HCT116 (cell line): ENCODE data around the gene LACTB. TPM values are rescaled to one million over a fixed set of nuclear protein-coding genes. Genes with fewer than 3 reads are reported as not detected.

Experiments
- ATAC-seq: fragments of 200-7000 bp; cut with Tn5 transposase; 2 replicates; pipeline ENCODE4 v1.9.1; 2020; ENCODE audit warnings: mild to moderate bottlenecking, moderate library complexity
- BruUV-seq: library from RNA; stranded (reverse); fragments of 400-500 nt; replicated peaks from 2 replicates; lab custom pipeline; 2021; lab: Mats Ljungman, UMichigan
- CTCF ChIA-PET: fragments of 300-600 bp; sonication (Branson Sonifier 250); formaldehyde crosslinking; loops from one replicate; lab custom pipeline; 2021; ENCODE audit warnings: antibody characterized with exemption; lab: Charles Lee
- POLR2A ChIA-PET: fragments of 300-600, 350-600 bp; sonication (Branson Sonifier 250); formaldehyde crosslinking; loops from one replicate; lab custom pipeline; 2021; ENCODE audit warnings: antibody characterized with exemption; lab: Charles Lee
- RAD21 ChIA-PET, 2 experiments: fragments of 300-600 bp; sonication (Branson Sonifier 250); formaldehyde crosslinking; loops; one replicate each; lab custom pipeline; 2023; ENCODE audit warnings: low total read pairs in 2 of 2; ENCODE audit not compliant: uncharacterized antibody in 2 of 2, unreplicated experiment in 2 of 2, low non-redundant PET in 1 of 2; lab: Charles Lee
- DNase-seq: peaks from one replicate; pipeline ENCODE4 v3.0.0-alpha.2; 2010; ENCODE audit warnings: low read depth, low spot score
- H2AFZ ChIP-seq: fragments of 200-600 bp; shearing (Covaris generic), sonication (generic); 2 replicates; pipeline ENCODE4 v1.6.1; 2017; ENCODE audit warnings: low read depth, mixed run types, mixed read lengths, antibody characterized with exemption, low read length; ENCODE audit not compliant: poor library complexity, severe bottlenecking
- H3K27ac ChIP-seq: 2 replicates; pipeline ENCODE4 v1.5.1; 2012; ENCODE audit warnings: low read depth, low read length
- H3K27me3 ChIP-seq: fragments of 200-600 bp; sonication (generic); 2 replicates; pipeline ENCODE4 v1.6.1; 2016; ENCODE audit warnings: mixed run types, low read length, mixed read lengths; ENCODE audit not compliant: insufficient read depth
- H3K36me3 ChIP-seq, 2 experiments: fragments of 200-500 bp in 1 of 2; fragments of 200-600 bp in 1 of 2; sonication (Bioruptor generic) in 1 of 2; sonication (generic) in 1 of 2; 2 replicates each; pipeline versions ENCODE4 v1.5.1 to v1.6.1; 2014 to 2016; ENCODE audit warnings: low read length in 2 of 2, inconsistent platforms in 1 of 2, mixed read lengths in 1 of 2, mixed run types in 1 of 2; ENCODE audit not compliant: insufficient read depth in 2 of 2, control insufficient read depth in 1 of 2
- H3K4me1 ChIP-seq, 2 experiments: fragments of 200-600 bp in 1 of 2; sonication (generic) in 1 of 2; 2 replicates each; pipeline versions ENCODE4 v1.5.1 to v1.6.1; 2012 to 2017; ENCODE audit warnings: low read length in 2 of 2, inconsistent platforms in 1 of 2, mild to moderate bottlenecking in 1 of 2, mixed read lengths in 1 of 2, mixed run types in 1 of 2, moderate library complexity in 1 of 2; ENCODE audit not compliant: insufficient read depth in 2 of 2, control insufficient read depth in 1 of 2
- H3K4me2 ChIP-seq: fragments of 200-600 bp; sonication (generic); 2 replicates; pipeline ENCODE4 v1.6.1; 2017; ENCODE audit warnings: mixed run types, low read length, mixed read lengths
- H3K4me3 ChIP-seq, 2 experiments: fragments of 200-600 bp in 1 of 2; sonication (generic) in 1 of 2; replicated peaks in 1 of 2; 2 replicates each; pipeline ENCODE4 v1.5.1; 2011 to 2016; ENCODE audit warnings: low read length in 2 of 2, control low read depth in 1 of 2, low read depth in 1 of 2, mild to moderate bottlenecking in 1 of 2, mixed read lengths in 1 of 2, mixed run types in 1 of 2
- H3K79me2 ChIP-seq: fragments of 200-600 bp; sonication (generic); 2 replicates; pipeline ENCODE4 v1.6.1; 2017; ENCODE audit warnings: mild to moderate bottlenecking, mixed run types, low read length, moderate library complexity, mixed read lengths; ENCODE audit not compliant: insufficient read depth
- H3K9ac ChIP-seq: fragments of 200-600 bp; sonication (generic); 2 replicates; pipeline ENCODE4 v1.6.1; 2016; ENCODE audit warnings: low read length, mixed read lengths
- H3K9me2 ChIP-seq: fragments of 200-600 bp; sonication (generic), shearing (Covaris generic); 2 replicates; pipeline ENCODE4 v1.6.1; 2017; ENCODE audit warnings: mixed run types, mild to moderate bottlenecking, moderate library complexity; ENCODE audit not compliant: insufficient read depth
- H3K9me3 ChIP-seq, 2 experiments: fragments of 200-500 bp in 1 of 2; fragments of 200-600 bp in 1 of 2; sonication (Bioruptor generic) in 1 of 2; sonication (generic) in 1 of 2; 2 replicates each; pipeline ENCODE4 v1.6.1; 2014 to 2017; ENCODE audit warnings: low read length in 2 of 2, mixed read lengths in 2 of 2, inconsistent platforms in 1 of 2, low read depth in 1 of 2, mild to moderate bottlenecking in 1 of 2, mixed run types in 1 of 2, moderate library complexity in 1 of 2; ENCODE audit not compliant: control insufficient read depth in 1 of 2, insufficient read depth in 1 of 2
- H4K20me1 ChIP-seq: fragments of 200-600 bp; sonication (generic), shearing (Covaris generic); 2 replicates; pipeline ENCODE4 v1.6.1; 2017; ENCODE audit warnings: mixed run types, mild to moderate bottlenecking, moderate library complexity; ENCODE audit not compliant: insufficient read depth
- CBX3 ChIP-seq: IDR thresholded peaks from 2 replicates; pipeline ENCODE4 v1.6.1; 2012; ENCODE audit warnings: low read depth
- CEBPB ChIP-seq: IDR thresholded peaks from 2 replicates; pipeline ENCODE4 v1.6.1; 2012; ENCODE audit warnings: low read depth
- ELF1 ChIP-seq: IDR thresholded peaks from 2 replicates; pipeline ENCODE4 v1.6.1; 2012; ENCODE audit warnings: low read depth, borderline replicate concordance
- EZH2 ChIP-seq: fragments of 200-600 bp; sonication (generic); IDR thresholded peaks from 2 replicates; pipeline ENCODE4 v1.6.1; 2017; ENCODE audit warnings: antibody characterized with exemption, mixed run types
- POLR2A ChIP-seq: IDR thresholded peaks from 2 replicates; pipeline ENCODE4 v1.7.0; 2011; ENCODE audit warnings: borderline replicate concordance; ENCODE audit not compliant: insufficient read depth, insufficient read length; ENCODE audit errors: extremely low read depth
- POLR2AphosphoS5 ChIP-seq: IDR thresholded peaks from 2 replicates; pipeline ENCODE4 v1.6.1; 2011; ENCODE audit warnings: mild to moderate bottlenecking, low read depth, low read length, moderate library complexity
- RAD21 ChIP-seq: IDR thresholded peaks from 2 replicates; pipeline ENCODE4 v1.6.1; 2012; ENCODE audit warnings: low read depth, mild to moderate bottlenecking
- SIN3A ChIP-seq: IDR thresholded peaks from 2 replicates; pipeline ENCODE4 v1.6.1; 2012; ENCODE audit warnings: low read depth
- SP1 ChIP-seq: IDR thresholded peaks from 2 replicates; pipeline ENCODE4 v1.6.1; 2012; ENCODE audit warnings: low read depth
- SRF ChIP-seq: IDR thresholded peaks from 2 replicates; pipeline ENCODE4 v1.6.1; 2012; ENCODE audit warnings: low read depth
- YY1 ChIP-seq: IDR thresholded peaks from 2 replicates; pipeline ENCODE4 v1.6.1; 2011; ENCODE audit warnings: low read length, low read depth, moderate library complexity, mild to moderate bottlenecking; ENCODE audit not compliant: insufficient replicate concordance; ENCODE audit errors: extremely low read depth
- ZNF274 ChIP-seq: fragments of 200-500 bp; sonication (Bioruptor generic); IDR thresholded peaks from 2 replicates; pipeline ENCODE4 v1.6.1; 2014; ENCODE audit warnings: mild to moderate bottlenecking, low read depth, low read length, inconsistent platforms
- intact Hi-C: fragments of 100-400 bp; cut with micrococcal nuclease; formaldehyde crosslinking; loops from 2 replicates; pipeline ENCODE4 v1.10.0; 2022
- total RNA-seq: library from RNA; stranded (reverse); gene quantifications from one replicate; pipeline ENCODE4 v1.2.1, GENCODE V29; 2021; ENCODE audit not compliant: unreplicated experiment
- TF ChIP-seq, protein P1 (sequence below): IDR thresholded peaks from 2 replicates; pipeline ENCODE4 v1.6.1; 2012
- TF ChIP-seq, protein P2 (sequence below), 3 experiments: fragments of 200-600 bp in 1 of 3; sonication (generic) in 1 of 3; IDR thresholded peaks in 2 of 3; conservative IDR thresholded peaks in 1 of 3; 2 replicates each; pipeline ENCODE4 v1.5.1; 2012 to 2017; ENCODE audit warnings: low read depth in 2 of 3, low read length in 2 of 3, antibody characterized with exemption in 1 of 3, borderline replicate concordance in 1 of 3, control low read depth in 1 of 3, mild to moderate bottlenecking in 1 of 3, mixed read lengths in 1 of 3, mixed run types in 1 of 3, moderate library complexity in 1 of 3; ENCODE audit not compliant: insufficient read depth in 1 of 3
- TF ChIP-seq, protein P3 (sequence below): IDR thresholded peaks from 2 replicates; pipeline ENCODE4 v1.6.1; 2011; ENCODE audit warnings: mild to moderate bottlenecking, low read length, moderate library complexity; ENCODE audit not compliant: insufficient replicate concordance; ENCODE audit errors: extremely low read depth
- TF ChIP-seq, protein P4 (sequence below): IDR thresholded peaks from 2 replicates; pipeline ENCODE4 v1.6.1; 2012
- TF ChIP-seq, protein P5 (sequence below): IDR thresholded peaks from 2 replicates; pipeline ENCODE4 v1.6.1; 2012; ENCODE audit warnings: low read depth

LACTB gene
- total RNA-seq, 1 experiment from 2014 or later = 7.6 TPM

DNA sequence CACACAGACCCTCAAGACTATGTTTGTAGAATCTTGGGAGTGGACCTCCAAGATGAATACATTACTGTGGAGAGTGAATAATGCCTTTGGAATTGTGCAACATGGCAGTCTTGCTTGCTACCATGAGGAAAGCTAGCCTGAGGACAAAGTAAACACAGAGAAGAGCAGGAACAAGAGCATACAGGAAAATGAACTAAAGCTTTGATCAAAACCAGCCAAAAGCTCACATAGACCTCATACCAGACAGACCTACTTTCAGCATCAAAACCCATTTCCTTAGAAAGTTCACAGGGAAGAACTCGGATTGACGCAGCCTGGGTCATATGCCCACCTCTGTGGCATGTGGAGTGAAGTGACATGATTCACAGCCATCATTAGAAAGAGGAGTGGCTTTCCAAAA, 64.4 kb downstream of the LACTB start:
- Histone ChIP-seq H3K9me2 (no peaks in the 10 kb centered on the region), H3K9me3 (no peaks in the 10 kb centered on the region), H4K20me1 (no peaks in the 10 kb centered on the region), H3K36me3 (no peaks in the 10 kb centered on the region), H2AFZ (no peak overlapping the region), H3K27ac (no peak overlapping the region), H3K4me1 (peaks cover 4 to 16% of the 10 kb centered on the region in 2 experiments; a peak in 3 of 4 replicates), H3K27me3 (no peaks in the 10 kb centered on the region), H3K4me2 (no peak overlapping the region), H3K9ac (no peak overlapping the region), H3K4me3 (no peak overlapping the region), H3K79me2 (no peaks in the 10 kb centered on the region)
- intact Hi-C loops = no loop called here
- ChIA-PET RAD21 (no interaction called here), POLR2A (interaction anchor here (1.7 kb wide), 1 partner anchor 11 kb away, joined by 4 read pairs; no protein-coding TSS in a partner anchor), CTCF (no interaction called here)
- TF ChIP-seq SP1 (no peak), EZH2 (no peak), POLR2AphosphoS5 (no peak), ELF1 (no peak), POLR2A (no peak), ZNF274 (no peak), YY1 (no peak), SRF (no peak), RAD21 (no peak), CEBPB (no peak), CBX3 (no peak), SIN3A (no peak)
- TF ChIP-seq, protein P1, sequence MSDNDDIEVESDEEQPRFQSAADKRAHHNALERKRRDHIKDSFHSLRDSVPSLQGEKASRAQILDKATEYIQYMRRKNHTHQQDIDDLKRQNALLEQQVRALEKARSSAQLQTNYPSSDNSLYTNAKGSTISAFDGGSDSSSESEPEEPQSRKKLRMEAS = no peak
- TF ChIP-seq, protein P2, sequence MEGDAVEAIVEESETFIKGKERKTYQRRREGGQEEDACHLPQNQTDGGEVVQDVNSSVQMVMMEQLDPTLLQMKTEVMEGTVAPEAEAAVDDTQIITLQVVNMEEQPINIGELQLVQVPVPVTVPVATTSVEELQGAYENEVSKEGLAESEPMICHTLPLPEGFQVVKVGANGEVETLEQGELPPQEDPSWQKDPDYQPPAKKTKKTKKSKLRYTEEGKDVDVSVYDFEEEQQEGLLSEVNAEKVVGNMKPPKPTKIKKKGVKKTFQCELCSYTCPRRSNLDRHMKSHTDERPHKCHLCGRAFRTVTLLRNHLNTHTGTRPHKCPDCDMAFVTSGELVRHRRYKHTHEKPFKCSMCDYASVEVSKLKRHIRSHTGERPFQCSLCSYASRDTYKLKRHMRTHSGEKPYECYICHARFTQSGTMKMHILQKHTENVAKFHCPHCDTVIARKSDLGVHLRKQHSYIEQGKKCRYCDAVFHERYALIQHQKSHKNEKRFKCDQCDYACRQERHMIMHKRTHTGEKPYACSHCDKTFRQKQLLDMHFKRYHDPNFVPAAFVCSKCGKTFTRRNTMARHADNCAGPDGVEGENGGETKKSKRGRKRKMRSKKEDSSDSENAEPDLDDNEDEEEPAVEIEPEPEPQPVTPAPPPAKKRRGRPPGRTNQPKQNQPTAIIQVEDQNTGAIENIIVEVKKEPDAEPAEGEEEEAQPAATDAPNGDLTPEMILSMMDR (IDR thresholded peaks at IDR 0.05 in 2 of 3, conservative IDR thresholded peaks at IDR 0.05 in 1 of 3; ENCODE audit: borderline replicate concordance in 1 of 3, insufficient read depth in 1 of 3, low read depth in 2 of 3, low read length in 2 of 3) = no peak
- TF ChIP-seq, protein P3, sequence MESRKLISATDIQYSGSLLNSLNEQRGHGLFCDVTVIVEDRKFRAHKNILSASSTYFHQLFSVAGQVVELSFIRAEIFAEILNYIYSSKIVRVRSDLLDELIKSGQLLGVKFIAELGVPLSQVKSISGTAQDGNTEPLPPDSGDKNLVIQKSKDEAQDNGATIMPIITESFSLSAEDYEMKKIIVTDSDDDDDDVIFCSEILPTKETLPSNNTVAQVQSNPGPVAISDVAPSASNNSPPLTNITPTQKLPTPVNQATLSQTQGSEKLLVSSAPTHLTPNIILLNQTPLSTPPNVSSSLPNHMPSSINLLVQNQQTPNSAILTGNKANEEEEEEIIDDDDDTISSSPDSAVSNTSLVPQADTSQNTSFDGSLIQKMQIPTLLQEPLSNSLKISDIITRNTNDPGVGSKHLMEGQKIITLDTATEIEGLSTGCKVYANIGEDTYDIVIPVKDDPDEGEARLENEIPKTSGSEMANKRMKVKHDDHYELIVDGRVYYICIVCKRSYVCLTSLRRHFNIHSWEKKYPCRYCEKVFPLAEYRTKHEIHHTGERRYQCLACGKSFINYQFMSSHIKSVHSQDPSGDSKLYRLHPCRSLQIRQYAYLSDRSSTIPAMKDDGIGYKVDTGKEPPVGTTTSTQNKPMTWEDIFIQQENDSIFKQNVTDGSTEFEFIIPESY = no peak
- TF ChIP-seq, protein P4, sequence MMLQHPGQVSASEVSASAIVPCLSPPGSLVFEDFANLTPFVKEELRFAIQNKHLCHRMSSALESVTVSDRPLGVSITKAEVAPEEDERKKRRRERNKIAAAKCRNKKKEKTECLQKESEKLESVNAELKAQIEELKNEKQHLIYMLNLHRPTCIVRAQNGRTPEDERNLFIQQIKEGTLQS = no peak
- TF ChIP-seq, protein P5, sequence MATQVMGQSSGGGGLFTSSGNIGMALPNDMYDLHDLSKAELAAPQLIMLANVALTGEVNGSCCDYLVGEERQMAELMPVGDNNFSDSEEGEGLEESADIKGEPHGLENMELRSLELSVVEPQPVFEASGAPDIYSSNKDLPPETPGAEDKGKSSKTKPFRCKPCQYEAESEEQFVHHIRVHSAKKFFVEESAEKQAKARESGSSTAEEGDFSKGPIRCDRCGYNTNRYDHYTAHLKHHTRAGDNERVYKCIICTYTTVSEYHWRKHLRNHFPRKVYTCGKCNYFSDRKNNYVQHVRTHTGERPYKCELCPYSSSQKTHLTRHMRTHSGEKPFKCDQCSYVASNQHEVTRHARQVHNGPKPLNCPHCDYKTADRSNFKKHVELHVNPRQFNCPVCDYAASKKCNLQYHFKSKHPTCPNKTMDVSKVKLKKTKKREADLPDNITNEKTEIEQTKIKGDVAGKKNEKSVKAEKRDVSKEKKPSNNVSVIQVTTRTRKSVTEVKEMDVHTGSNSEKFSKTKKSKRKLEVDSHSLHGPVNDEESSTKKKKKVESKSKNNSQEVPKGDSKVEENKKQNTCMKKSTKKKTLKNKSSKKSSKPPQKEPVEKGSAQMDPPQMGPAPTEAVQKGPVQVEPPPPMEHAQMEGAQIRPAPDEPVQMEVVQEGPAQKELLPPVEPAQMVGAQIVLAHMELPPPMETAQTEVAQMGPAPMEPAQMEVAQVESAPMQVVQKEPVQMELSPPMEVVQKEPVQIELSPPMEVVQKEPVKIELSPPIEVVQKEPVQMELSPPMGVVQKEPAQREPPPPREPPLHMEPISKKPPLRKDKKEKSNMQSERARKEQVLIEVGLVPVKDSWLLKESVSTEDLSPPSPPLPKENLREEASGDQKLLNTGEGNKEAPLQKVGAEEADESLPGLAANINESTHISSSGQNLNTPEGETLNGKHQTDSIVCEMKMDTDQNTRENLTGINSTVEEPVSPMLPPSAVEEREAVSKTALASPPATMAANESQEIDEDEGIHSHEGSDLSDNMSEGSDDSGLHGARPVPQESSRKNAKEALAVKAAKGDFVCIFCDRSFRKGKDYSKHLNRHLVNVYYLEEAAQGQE = no peak
- DNase-seq = no peak
- no peak for ATAC-seq
- no TSS peak for BruUV-seq
